ENCODE results near the gene C1orf159.

Gene C1orf159

GRCh38 chr1:1065265-1065939, 50.5 kb downstream of the C1orf159 start:
- Histone ChIP-seq H3K27ac (no peak overlapping the region), H3K9me3 (no peaks in the 10 kb centered on the region), H3K4me1 (ENCODE audit: control insufficient read depth in 1 of 2, insufficient read depth in 1 of 2, low read depth in 1 of 2, low read length in 1 of 2) (peaks cover 0 to 10% of the 10 kb centered on the region in 2 experiments), H3K27me3 (peaks cover 97% of the 10 kb centered on the region), H3K4me3 (ENCODE audit: low read depth in 1 of 2, low read length in 1 of 2) (no peak overlapping the region), H3K36me3 (no peaks in the 10 kb centered on the region)
- no peak for TF ChIP-seq CTCF (IDR thresholded peaks at IDR 0.05)

GRCh38 chr1:1063945-1064831, 51.7 kb downstream of the C1orf159 start:
- Histone ChIP-seq H3K4me3 (ENCODE audit: low read depth in 1 of 2, low read length in 1 of 2) (no peak overlapping the region), H3K27me3 (peaks cover 97% of the 10 kb centered on the region), H3K9me3 (no peaks in the 10 kb centered on the region), H3K27ac (no peak overlapping the region), H3K4me1 (ENCODE audit: control insufficient read depth in 1 of 2, insufficient read depth in 1 of 2, low read depth in 1 of 2, low read length in 1 of 2) (peaks cover 6 to 14% of the 10 kb centered on the region in 2 experiments), H3K36me3 (no peaks in the 10 kb centered on the region)
- peak; percentile 33 for TF ChIP-seq CTCF (IDR thresholded peaks at IDR 0.05)

GRCh38 chr1:1063261-1063944, 52.5 kb downstream of the C1orf159 start:
- Histone ChIP-seq H3K36me3 (no peaks in the 10 kb centered on the region), H3K4me3 (ENCODE audit: low read depth in 1 of 2, low read length in 1 of 2) (no peak overlapping the region), H3K27ac (no peak overlapping the region), H3K4me1 (ENCODE audit: control insufficient read depth in 1 of 2, insufficient read depth in 1 of 2, low read depth in 1 of 2, low read length in 1 of 2) (peaks cover 6 to 12% of the 10 kb centered on the region in 2 experiments), H3K9me3 (no peaks in the 10 kb centered on the region), H3K27me3 (peaks cover 97% of the 10 kb centered on the region)
- no peak for TF ChIP-seq CTCF (IDR thresholded peaks at IDR 0.05)

- Histone ChIP-seq H3K27ac (no peak overlapping the region), H3K4me1 (ENCODE audit: control insufficient read depth in 1 of 2, insufficient read depth in 1 of 2, low read depth in 1 of 2, low read length in 1 of 2) (peaks cover 6 to 11% of the 10 kb centered on the region in 2 experiments), H3K27me3 (peaks cover 97% of the 10 kb centered on the region), H3K9me3 (no peaks in the 10 kb centered on the region), H3K4me3 (ENCODE audit: low read depth in 1 of 2, low read length in 1 of 2) (no peak overlapping the region), H3K36me3 (no peaks in the 10 kb centered on the region)
- no peak for TF ChIP-seq CTCF (IDR thresholded peaks at IDR 0.05)
These were observed 53.3 kb downstream of the C1orf159 start for GRCh38 chr1:1062348-1063163.

Measured in neutrophil (primary cell).